GM10248 (cell line): ENCODE measurements around the gene MED16.
"Not testable (repeated sequence)": the region's sequence is repeated elsewhere in the genome, so short reads cannot be mapped to it uniquely, and the experiment has no call there.

Experiments used
- CTCF ChIA-PET: fragments of 300-600 bp; sonication (Branson Sonifier 250); formaldehyde crosslinking; extraction: SDS; loops from one replicate; lab custom pipeline; 2021; ENCODE audit warnings: antibody characterized with exemption; lab: Yijun Ruan, JAX
- POLR2A ChIA-PET: fragments of 350-650 bp; sonication (Branson Sonifier 250); formaldehyde crosslinking; extraction: SDS; loops from one replicate; lab custom pipeline; 2020; ENCODE audit warnings: antibody characterized with exemption; lab: Yijun Ruan, JAX
- DNase-seq: peaks from one replicate; pipeline ENCODE4 v3.0.0; 2012; ENCODE audit errors: extremely low spot score
- TF ChIP-seq, protein P1 (sequence below): IDR thresholded peaks from 2 replicates; pipeline ENCODE4 v1.5.1; 2012; ENCODE audit warnings: mild to moderate bottlenecking, low read depth; ENCODE audit errors: extremely low read depth, missing control alignments, control extremely low read depth

MED16 gene

DNA sequence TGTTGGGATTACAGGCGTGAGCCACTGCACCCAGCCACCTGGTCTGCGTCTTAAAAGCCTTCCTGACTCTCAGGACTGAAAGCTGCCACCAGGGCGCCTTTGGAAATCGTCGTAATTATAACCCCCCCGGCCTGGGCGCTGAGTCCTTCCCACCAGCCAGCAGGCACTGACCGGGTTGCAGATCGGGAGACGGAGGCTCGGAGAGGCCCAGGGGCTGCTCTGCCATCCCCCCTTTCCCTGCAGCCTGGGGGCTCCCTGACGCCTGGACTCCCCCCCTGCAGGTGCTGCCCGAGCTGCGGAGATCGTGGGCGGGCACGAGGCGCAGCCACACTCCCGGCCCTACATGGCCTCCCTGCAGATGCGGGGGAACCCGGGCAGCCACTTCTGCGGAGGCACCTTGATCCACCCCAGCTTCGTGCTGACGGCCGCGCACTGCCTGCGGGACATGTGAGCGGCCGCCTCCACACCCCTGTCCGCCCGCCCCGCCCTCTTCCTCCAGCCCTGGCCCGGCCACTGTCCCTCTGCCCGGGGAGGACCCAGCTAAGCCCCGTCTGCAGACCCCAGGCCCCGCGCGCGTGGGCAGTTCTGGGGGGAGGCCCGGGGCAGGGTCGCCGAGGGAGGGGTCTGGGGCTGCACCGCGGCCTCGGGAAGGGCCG is 49.7 kb downstream of the MED16 start:
- CTCF ChIA-PET: interaction anchor here (1.5 kb wide), 1 partner anchor 14 kb away, joined by 7 read pairs; no protein-coding TSS in a partner anchor
- no peak for DNase-seq
- POLR2A ChIA-PET: interaction anchor here (0.9 kb wide), 1 partner anchor 41 kb away, joined by 3 read pairs; no protein-coding TSS in a partner anchor
- TF ChIP-seq, protein P1, sequence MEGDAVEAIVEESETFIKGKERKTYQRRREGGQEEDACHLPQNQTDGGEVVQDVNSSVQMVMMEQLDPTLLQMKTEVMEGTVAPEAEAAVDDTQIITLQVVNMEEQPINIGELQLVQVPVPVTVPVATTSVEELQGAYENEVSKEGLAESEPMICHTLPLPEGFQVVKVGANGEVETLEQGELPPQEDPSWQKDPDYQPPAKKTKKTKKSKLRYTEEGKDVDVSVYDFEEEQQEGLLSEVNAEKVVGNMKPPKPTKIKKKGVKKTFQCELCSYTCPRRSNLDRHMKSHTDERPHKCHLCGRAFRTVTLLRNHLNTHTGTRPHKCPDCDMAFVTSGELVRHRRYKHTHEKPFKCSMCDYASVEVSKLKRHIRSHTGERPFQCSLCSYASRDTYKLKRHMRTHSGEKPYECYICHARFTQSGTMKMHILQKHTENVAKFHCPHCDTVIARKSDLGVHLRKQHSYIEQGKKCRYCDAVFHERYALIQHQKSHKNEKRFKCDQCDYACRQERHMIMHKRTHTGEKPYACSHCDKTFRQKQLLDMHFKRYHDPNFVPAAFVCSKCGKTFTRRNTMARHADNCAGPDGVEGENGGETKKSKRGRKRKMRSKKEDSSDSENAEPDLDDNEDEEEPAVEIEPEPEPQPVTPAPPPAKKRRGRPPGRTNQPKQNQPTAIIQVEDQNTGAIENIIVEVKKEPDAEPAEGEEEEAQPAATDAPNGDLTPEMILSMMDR: no peak

DNA sequence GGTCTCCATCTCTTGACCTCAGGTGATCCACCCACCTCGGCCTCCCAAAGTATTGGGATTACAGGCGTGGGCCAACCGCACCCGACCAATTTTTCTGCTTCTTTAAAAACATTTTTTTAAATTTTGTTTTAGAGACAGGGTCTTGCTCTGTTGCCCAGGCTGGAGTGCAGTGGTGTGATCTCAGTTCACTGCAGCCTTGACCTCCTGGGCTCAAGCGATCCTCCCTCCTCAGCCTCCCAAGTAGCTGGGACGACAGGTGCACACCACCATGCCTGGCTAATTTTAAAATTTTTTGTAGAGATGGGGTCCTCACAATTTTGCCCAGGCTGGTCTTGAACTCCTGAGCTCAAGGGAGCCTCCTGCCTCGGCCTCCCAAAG is 50.2 kb downstream of the MED16 start:
- CTCF ChIA-PET: interaction anchor here (1.5 kb wide), 1 partner anchor 14 kb away, joined by 7 read pairs; no protein-coding TSS in a partner anchor
- DNase-seq: not testable (repeated sequence)
- POLR2A ChIA-PET: interaction anchor here (0.9 kb wide), 1 partner anchor 40 kb away, joined by 3 read pairs; no protein-coding TSS in a partner anchor

DNA sequence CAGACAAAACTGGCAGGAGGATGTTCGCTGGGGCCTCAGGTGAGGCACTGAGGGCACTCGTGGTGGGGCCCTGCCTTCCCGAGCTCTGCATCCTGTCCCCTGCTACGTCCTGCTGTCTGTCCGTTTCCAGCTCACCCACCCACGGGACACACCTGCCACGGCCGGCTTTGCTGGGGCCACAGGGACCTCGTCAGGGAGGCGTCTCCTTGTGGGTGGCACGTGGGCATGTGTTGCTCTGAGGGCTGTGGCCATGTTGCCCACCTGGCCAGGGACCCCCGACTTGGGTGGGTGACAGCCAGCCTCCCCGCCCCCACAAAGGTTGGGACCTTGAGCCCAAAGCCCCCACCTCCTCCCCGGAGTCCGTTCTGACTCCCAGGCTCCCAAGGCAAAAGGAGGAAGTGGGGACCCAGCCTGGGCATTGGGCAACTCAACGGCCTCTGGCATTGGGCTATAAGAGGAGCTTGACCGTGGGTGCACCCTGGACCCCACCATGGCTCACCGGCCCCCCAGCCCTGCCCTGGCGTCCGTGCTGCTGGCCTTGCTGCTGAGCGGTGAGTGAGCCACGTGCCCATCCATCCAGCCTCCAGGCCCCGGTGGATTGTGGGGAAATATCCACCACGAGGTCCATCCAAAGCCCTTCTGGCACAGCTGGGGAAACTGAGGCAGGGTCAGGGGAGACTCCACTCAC is 52.3 kb downstream of the MED16 start, which contains the start of gene PRTN3:
Gene PRTN3 (plus strand): TSS at position 481 of the 688 bp plus-strand sequence. CDS start 10 bp downstream, at position 491.
- POLR2A ChIA-PET: no interaction called here
- CTCF ChIA-PET: interaction anchor here (1.0 to 1.3 kb wide), 2 partner anchors 16 to 23 kb away, joined by 4 to 5 read pairs; no protein-coding TSS in a partner anchor
- no peak for DNase-seq
- TF ChIP-seq, protein P1: no peak

DNA sequence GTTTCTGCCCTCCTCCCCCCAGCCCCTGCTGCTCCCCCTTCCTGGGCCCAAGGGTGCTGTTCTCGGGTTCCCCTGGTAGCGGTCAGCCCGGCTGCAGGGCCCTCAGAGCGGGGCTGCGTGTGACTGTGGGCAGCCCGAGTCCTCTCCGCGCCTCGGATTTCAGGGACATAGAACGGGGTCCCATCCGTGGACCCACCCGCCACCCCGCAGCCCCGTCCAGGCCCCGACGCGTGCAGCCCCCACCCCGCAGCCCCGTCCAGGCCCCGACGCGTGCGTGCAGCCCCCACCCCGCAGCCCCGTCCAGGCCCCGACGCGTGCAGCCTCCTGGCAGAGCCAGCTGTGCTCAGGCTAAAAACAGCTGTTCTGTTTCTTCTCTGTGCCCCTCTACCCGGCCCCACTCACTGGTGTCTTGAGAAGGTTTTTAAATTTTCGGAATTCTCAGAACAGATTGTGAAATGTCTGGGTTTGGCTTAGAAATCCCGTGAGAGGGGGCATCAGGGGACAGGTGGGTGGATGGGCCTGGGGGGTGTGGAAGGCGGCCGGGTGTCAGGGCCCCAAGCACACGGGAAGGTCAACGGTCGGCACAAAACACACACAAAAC is 57.7 kb downstream of the MED16 start:
- ChIA-PET POLR2A (no interaction called here), CTCF (no interaction called here)
- no peak for DNase-seq
- TF ChIP-seq, protein P1: no peak

DNA sequence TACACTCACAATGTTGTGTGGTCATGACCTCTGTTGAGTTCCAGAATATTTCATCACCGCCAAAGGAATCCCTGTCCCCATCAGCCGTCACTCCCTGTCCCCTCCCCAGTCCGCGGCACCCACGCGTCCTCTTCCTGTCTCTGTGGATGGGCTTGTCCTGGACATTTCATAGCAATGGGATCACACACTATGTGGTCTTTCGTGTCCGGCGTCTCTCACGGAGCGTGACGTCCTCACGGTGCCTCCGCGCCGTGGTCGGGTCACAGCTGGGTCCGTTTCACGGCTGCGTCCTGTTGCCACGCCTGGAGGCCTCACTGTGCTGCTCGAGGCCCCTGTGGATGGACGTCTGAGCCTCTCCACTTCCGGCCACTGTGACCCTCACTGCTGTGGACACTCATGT is 58.8 kb downstream of the MED16 start:
- ChIA-PET POLR2A (no interaction called here), CTCF (no interaction called here)
- DNase-seq: no peak
- TF ChIP-seq, protein P1: no peak

DNA sequence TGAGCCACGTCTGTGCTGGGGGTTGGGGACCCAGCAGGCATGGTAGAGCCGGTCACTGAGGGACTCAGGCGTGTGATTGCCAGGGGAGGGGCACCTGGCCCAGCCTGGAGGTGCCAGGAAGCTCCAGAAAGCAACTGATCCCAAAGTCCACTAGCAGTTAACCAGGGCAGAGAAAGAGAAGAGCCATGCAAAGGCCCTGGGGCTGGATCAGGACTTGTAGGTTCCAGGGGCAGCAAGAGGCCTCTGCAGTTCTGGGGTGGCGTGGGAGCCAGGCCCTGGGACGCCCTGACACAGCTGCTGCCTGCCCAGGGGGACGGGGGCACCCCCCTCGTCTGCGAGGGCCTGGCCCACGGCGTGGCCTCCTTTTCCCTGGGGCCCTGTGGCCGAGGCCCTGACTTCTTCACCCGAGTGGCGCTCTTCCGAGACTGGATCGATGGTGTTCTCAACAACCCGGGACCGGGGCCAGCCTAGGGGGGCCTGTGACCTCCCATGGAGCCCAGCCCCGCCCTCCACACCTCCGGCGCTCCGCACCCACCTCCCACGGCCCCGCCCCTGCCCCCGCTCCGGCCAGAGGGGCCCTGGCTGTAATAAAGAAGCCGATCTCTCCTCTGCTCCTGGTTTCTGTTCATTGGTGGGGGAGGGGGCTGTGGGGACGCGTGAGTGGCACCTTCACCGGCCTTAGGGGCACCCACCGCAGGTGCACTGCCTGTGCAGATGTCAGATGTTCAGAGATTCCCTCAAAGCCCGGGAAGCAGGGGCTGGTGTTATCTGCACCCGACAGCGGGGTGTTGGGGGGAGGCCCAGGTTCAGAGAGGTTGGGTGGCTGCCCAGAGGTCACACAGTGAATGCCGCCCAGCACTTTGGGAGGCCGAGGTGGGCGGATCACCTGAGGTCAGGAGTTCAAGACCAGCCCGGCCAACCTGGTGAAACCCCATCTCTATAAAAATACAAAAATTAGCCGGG is 61.3 kb downstream of the MED16 start:
- ChIA-PET CTCF (no interaction called here), POLR2A (no interaction called here)
- TF ChIP-seq, protein P1: no peak
- no peak for DNase-seq
